ENCODE measurements around the gene CCDC171. TPM values are rescaled to one million over a fixed set of nuclear protein-coding genes. Genes with fewer than 3 reads are reported as not detected.
A peak's percentile ranks its signal among the peaks of the same experiment; 100 is the strongest.

Gene CCDC171
- polyA plus RNA-seq, 1 donor from 2014 or later = 9.1 TPM

GRCh38 chr9:15837079-15837679 lies 284.3 kb downstream of the CCDC171 start:
- no peak overlapping the region for H2AFZ ChIP-seq (ENCODE audit: low read depth, low read length)

DNA sequence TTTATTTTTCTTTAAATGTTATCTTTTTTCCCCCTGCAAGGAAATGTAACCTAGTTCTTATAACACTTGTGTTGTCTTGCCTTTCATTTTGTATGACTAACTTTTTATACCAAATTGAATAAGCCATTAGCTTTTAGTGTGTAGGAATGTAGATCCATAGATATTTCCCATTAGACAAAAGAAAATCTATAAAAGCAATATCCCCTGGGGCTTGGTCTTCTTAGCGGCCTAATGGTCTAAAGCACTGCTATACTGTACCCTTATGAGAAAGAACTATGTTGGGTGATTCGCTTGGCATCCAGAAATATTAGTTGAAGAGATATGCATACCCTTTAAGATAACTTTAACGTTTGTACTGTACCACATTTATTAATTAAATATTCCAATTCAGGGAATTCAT lies 289.2 kb downstream of the CCDC171 start:
- Histone ChIP-seq H3K79me2 (replicated peaks; ENCODE audit: insufficient read depth, low read length) (no peaks in the 10 kb centered on the region), H3F3A (ENCODE audit: insufficient read depth, low read length, poor library complexity, severe bottlenecking) (no peaks in the 10 kb centered on the region), H3K4me2 (ENCODE audit: low read length) (no peak overlapping the region), H3K9ac (ENCODE audit: low read length) (no peak overlapping the region), H2AFZ (ENCODE audit: low read depth, low read length) (no peak overlapping the region), H3K27ac (ENCODE audit: low read length) (no peak overlapping the region), H3K36me3 (ENCODE audit: insufficient read depth, low read length) (no peaks in the 10 kb centered on the region), H3K4me3 (ENCODE audit: low read length) (no peak overlapping the region), H3K9me2 (ENCODE audit: insufficient read depth, low read length) (no peaks in the 10 kb centered on the region), H3K27me3 (ENCODE audit: insufficient read depth, low read depth, low read length) (no peaks in the 10 kb centered on the region), H3K9me3 (ENCODE audit: low read length) (no peaks in the 10 kb centered on the region), H4K20me1 (ENCODE audit: insufficient read depth) (no peaks in the 10 kb centered on the region)
- TF ChIP-seq TAF1 (IDR thresholded peaks at IDR 0.05; ENCODE audit: low read depth) (no peak), POLR2AphosphoS5 (IDR thresholded peaks at IDR 0.05) (no peak), EP300 (conservative IDR thresholded peaks at IDR 0.05; ENCODE audit: poor library complexity, severe bottlenecking) (no peak), REST (IDR thresholded peaks at IDR 0.05; ENCODE audit: borderline replicate concordance) (no peak), EZH2 (IDR thresholded peaks at IDR 0.05; ENCODE audit: borderline replicate concordance, insufficient read depth, low read length, poor library complexity, severe bottlenecking) (no peak), MXI1 (conservative IDR thresholded peaks at IDR 0.05; ENCODE audit: poor library complexity, severe bottlenecking) (no peak), RAD21 (conservative IDR thresholded peaks at IDR 0.05) (no peak), SMC3 (conservative IDR thresholded peaks at IDR 0.05; ENCODE audit: poor library complexity) (no peak)

More at GRCh38 chr9:15837079-15837679, 284.3 kb downstream of the CCDC171 start:
- TF ChIP-seq SMC3 (conservative IDR thresholded peaks at IDR 0.05; ENCODE audit: poor library complexity) (peak; percentile 77), RAD21 (conservative IDR thresholded peaks at IDR 0.05) (peak; percentile 78), POLR2AphosphoS5 (IDR thresholded peaks at IDR 0.05) (no peak), CTCF (IDR thresholded peaks at IDR 0.05; ENCODE audit: poor library complexity, severe bottlenecking) (peak; percentile 79), TAF1 (IDR thresholded peaks at IDR 0.05; ENCODE audit: low read depth) (no peak), EP300 (conservative IDR thresholded peaks at IDR 0.05; ENCODE audit: poor library complexity, severe bottlenecking) (no peak), EZH2 (IDR thresholded peaks at IDR 0.05; ENCODE audit: borderline replicate concordance, insufficient read depth, low read length, poor library complexity, severe bottlenecking) (no peak), REST (IDR thresholded peaks at IDR 0.05; ENCODE audit: borderline replicate concordance) (no peak), MXI1 (conservative IDR thresholded peaks at IDR 0.05; ENCODE audit: poor library complexity, severe bottlenecking) (no peak)
- Histone ChIP-seq H3F3A (ENCODE audit: insufficient read depth, low read length, poor library complexity, severe bottlenecking) (no peaks in the 10 kb centered on the region), H4K20me1 (ENCODE audit: insufficient read depth) (no peaks in the 10 kb centered on the region), H3K79me2 (replicated peaks; ENCODE audit: insufficient read depth, low read length) (no peaks in the 10 kb centered on the region), H3K4me3 (ENCODE audit: low read length) (no peak overlapping the region), H3K27me3 (ENCODE audit: insufficient read depth, low read depth, low read length) (no peaks in the 10 kb centered on the region), H3K36me3 (ENCODE audit: insufficient read depth, low read length) (no peaks in the 10 kb centered on the region), H3K9ac (ENCODE audit: low read length) (no peak overlapping the region), H3K9me2 (ENCODE audit: insufficient read depth, low read length) (no peaks in the 10 kb centered on the region), H3K4me2 (ENCODE audit: low read length) (no peak overlapping the region), H3K27ac (ENCODE audit: low read length) (no peak overlapping the region), H3K9me3 (ENCODE audit: low read length) (no peaks in the 10 kb centered on the region)
